ENCODE measurements around the gene CRACR2B. TPM values are rescaled to one million over a fixed set of nuclear protein-coding genes. Genes with fewer than 3 reads are reported as not detected.

The CRACR2B gene
- total and polyA plus RNA-seq, 2 of the 13 experiments (the other 11 are each of a cell fraction or from before 2014, with no cell fraction given) = 14.9 to 21.0 TPM

- TF ChIP-seq ZNF569 (CRISPR knock-in tag; IDR thresholded peaks at IDR 0.05; ENCODE audit: borderline replicate concordance) (no peak), ZFX (CRISPR knock-in tag; IDR thresholded peaks at IDR 0.05; ENCODE audit: low read depth) (peak; percentile 77), AHDC1 (CRISPR knock-in tag; IDR thresholded peaks at IDR 0.05; ENCODE audit: borderline replicate concordance) (0 out of 2 replicates have a peak, but pooled peaks have one; percentile 16), SALL1 (CRISPR knock-in tag; IDR thresholded peaks at IDR 0.05) (peak; percentile 40; the same call in 1 of the 2 replicates), SRY (CRISPR knock-in tag; IDR thresholded peaks at IDR 0.05) (peak; percentile 31; the same call in 1 of the 2 replicates), ETS1 (CRISPR knock-in tag; IDR thresholded peaks at IDR 0.05) (no peak), AGO1 (IDR thresholded peaks at IDR 0.05; ENCODE audit: low read depth, low read length, poor library complexity, severe bottlenecking) (peak; percentile 65), AGO2 (optimal IDR thresholded peaks at IDR 0.05; ENCODE audit: low read depth, low read length) (peak; percentile 78), MLLT10 (CRISPR knock-in tag; IDR thresholded peaks at IDR 0.05) (no peak), ZNF512B (CRISPR knock-in tag; IDR thresholded peaks at IDR 0.05; ENCODE audit: borderline replicate concordance) (0 out of 2 replicates have a peak, but pooled peaks have one; percentile 54), XBP1 (CRISPR knock-in tag; IDR thresholded peaks at IDR 0.05) (no peak), SMYD3 (CRISPR knock-in tag; IDR thresholded peaks at IDR 0.05) (no peak), MAZ (IDR thresholded peaks at IDR 0.05; ENCODE audit: borderline replicate concordance, low read depth, low read length) (0 out of 2 replicates have a peak, but pooled peaks have one; percentile 26), MAZ (CRISPR knock-in tag; IDR thresholded peaks at IDR 0.05; ENCODE audit: low read depth) (peak; percentile 59), ZNF891 (CRISPR knock-in tag; IDR thresholded peaks at IDR 0.05) (peak; percentile 37; the same call in 1 of the 2 replicates), TEAD2 (CRISPR knock-in tag; IDR thresholded peaks at IDR 0.05) (no peak), FOXJ3 (CRISPR knock-in tag; IDR thresholded peaks at IDR 0.05; ENCODE audit: borderline replicate concordance) (no peak), POLR2AphosphoS5 (IDR thresholded peaks at IDR 0.05; ENCODE audit: low read depth, low read length) (peak; percentile 59), GPN1 (CRISPR knock-in tag; IDR thresholded peaks at IDR 0.05; ENCODE audit: borderline replicate concordance) (no peak)
These were observed 2.8 kb downstream of the CRACR2B start (continued) for GRCh38 chr11:830295-831117.

Measured in HepG2 (cell line).